ENCODE measurements around the gene PCDHA4. TPM values are rescaled to one million over a fixed set of nuclear protein-coding genes. Genes with fewer than 3 reads are reported as not detected.
"Not testable (repeated sequence)": the region's sequence is repeated elsewhere in the genome, so short reads cannot be mapped to it uniquely, and the experiment has no call there.

PCDHA4 gene
- total RNA-seq, 2 donors from 2014 or later, result 0.78 to 0.81 TPM

DNA sequence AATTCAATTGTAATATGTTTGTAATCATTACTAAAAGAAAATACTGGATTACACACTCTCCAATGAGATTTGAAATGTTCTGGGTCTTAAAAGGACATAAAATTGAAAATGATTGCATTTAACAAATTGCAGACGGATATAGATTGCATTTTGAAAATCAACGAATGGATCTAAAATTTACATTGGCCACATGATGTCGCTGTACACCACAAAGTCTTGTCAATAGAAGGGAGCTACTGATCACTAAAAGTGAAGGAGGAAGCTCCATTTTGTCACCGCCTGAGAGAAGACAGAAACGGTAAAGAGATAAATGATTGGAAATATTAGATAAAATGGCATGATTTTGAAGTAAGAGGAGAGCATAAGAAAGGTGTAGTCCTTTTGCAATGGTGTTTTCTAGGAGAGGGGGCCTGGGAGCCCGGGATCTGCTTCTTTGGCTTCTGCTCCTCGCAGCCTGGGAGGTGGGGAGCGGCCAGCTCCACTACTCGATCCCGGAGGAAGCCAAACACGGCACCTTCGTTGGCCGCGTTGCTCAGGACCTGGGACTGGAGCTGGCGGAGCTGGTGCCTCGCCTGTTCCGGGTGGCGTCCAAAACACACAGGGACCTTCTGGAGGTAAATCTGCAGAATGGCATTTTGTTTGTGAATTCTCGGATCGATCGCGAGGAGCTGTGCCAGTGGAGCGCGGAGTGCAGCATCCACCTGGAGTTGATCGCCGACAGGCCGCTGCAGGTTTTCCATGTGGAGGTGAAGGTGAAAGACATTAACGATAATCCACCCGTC is 20.8 kb upstream of the PCDHA4 start, which contains the start of gene PCDHA1:
TSS of gene PCDHA1 (plus strand) at position 236 of the 782 bp plus-strand sequence.
- Histone ChIP-seq H3K4me3 (no peak within 1 kb of the TSS), H3K36me3 (no peaks in the 10 kb centered on the region), H3K9me3 (peaks cover 39% of the 10 kb centered on the region), H3K4me1 (ENCODE audit: control insufficient read depth in 1 of 2, low read depth in 2 of 2) (no peaks in the 10 kb centered on the region), H3K27ac (no peak within 1 kb of the TSS), H3K27me3 (replicated peaks; ENCODE audit: insufficient read depth) (no peaks in the 10 kb centered on the region)
- ATAC-seq (ENCODE audit: insufficient number of reproducible peaks, low FRiP score, low read depth), result no peak
- no peak for DNase-seq (ENCODE audit: low spot score)
- TF ChIP-seq, protein P1, sequence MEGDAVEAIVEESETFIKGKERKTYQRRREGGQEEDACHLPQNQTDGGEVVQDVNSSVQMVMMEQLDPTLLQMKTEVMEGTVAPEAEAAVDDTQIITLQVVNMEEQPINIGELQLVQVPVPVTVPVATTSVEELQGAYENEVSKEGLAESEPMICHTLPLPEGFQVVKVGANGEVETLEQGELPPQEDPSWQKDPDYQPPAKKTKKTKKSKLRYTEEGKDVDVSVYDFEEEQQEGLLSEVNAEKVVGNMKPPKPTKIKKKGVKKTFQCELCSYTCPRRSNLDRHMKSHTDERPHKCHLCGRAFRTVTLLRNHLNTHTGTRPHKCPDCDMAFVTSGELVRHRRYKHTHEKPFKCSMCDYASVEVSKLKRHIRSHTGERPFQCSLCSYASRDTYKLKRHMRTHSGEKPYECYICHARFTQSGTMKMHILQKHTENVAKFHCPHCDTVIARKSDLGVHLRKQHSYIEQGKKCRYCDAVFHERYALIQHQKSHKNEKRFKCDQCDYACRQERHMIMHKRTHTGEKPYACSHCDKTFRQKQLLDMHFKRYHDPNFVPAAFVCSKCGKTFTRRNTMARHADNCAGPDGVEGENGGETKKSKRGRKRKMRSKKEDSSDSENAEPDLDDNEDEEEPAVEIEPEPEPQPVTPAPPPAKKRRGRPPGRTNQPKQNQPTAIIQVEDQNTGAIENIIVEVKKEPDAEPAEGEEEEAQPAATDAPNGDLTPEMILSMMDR (IDR thresholded peaks at IDR 0.05), result no peak

DNA sequence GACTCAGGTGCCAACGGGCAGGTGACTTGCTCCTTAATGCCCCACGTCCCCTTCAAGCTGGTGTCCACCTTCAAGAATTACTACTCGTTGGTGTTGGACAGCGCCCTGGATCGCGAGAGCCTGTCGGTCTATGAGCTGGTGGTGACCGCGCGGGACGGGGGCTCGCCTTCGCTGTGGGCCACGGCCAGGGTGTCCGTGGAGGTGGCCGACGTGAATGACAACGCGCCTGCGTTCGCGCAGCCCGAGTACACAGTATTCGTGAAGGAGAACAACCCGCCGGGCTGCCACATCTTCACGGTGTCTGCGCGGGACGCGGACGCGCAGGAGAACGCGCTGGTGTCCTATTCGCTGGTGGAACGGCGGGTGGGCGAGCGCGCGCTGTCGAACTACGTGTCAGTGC is 19.4 kb upstream of the PCDHA4 start:
- not testable (repeated sequence) for DNase-seq (ENCODE audit: low spot score); H3K27ac ChIP-seq; H3K36me3 ChIP-seq; H3K27me3 ChIP-seq (replicated peaks; ENCODE audit: insufficient read depth); ATAC-seq (ENCODE audit: insufficient number of reproducible peaks, low FRiP score, low read depth); H3K4me1 ChIP-seq (ENCODE audit: control insufficient read depth in 1 of 2, low read depth in 2 of 2); H3K4me3 ChIP-seq
- H3K9me3 ChIP-seq, result peaks cover 39% of the 10 kb centered on the region

DNA sequence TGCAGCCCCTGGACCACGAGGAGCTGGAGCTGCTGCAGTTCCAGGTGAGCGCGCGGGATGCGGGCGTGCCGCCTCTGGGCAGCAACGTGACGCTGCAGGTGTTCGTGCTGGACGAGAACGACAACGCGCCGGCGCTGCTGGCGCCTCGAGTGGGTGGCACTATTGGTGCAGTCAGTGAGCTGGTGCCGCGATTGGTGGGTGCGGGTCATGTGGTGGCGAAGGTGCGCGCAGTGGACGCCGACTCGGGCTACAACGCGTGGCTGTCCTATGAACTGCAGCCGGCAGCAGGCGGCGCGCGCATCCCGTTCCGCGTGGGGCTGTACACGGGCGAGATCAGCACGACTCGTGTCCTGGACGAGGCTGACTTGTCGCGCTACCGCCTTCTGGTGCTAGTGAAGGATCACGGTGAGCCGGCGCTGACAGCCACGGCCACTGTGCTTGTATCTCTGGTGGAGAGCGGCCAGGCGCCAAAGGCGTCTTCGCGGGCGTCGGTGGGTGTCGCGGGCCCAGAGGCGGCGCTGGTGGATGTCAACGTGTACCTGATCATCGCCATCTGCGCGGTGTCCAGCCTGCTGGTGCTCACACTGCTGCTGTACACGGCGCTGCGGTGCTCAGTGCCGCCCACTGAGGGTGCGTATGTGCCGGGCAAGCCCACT is 18.9 kb upstream of the PCDHA4 start:
- H3K36me3 ChIP-seq; H3K27ac ChIP-seq; DNase-seq (ENCODE audit: low spot score); ATAC-seq (ENCODE audit: insufficient number of reproducible peaks, low FRiP score, low read depth); H3K27me3 ChIP-seq (replicated peaks; ENCODE audit: insufficient read depth); H3K4me3 ChIP-seq; H3K4me1 ChIP-seq (ENCODE audit: control insufficient read depth in 1 of 2, low read depth in 2 of 2): not testable (repeated sequence)
- H3K9me3 ChIP-seq, result peaks cover 39% of the 10 kb centered on the region

DNA sequence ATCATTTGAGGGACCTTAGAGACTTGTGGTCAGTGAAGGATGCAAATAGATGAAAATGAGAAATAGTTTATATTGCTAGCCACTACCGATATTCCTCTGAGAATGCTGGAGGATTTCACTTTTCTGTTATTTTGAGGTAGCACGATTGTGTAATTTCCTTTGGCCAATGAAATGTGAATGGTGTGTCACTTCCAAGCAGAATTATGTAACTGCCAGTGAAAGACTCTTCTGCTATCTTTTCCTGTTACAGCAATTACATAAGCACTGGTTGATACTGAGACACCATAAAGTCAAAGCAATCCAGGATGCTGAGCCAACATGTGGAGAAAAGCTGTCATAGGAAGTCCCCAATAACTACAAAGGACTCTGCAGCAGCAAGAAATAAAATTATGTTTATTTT is 15.8 kb upstream of the PCDHA4 start:
- H3K4me1 ChIP-seq (ENCODE audit: control insufficient read depth in 1 of 2, low read depth in 2 of 2), result no peaks in the 10 kb centered on the region

DNA sequence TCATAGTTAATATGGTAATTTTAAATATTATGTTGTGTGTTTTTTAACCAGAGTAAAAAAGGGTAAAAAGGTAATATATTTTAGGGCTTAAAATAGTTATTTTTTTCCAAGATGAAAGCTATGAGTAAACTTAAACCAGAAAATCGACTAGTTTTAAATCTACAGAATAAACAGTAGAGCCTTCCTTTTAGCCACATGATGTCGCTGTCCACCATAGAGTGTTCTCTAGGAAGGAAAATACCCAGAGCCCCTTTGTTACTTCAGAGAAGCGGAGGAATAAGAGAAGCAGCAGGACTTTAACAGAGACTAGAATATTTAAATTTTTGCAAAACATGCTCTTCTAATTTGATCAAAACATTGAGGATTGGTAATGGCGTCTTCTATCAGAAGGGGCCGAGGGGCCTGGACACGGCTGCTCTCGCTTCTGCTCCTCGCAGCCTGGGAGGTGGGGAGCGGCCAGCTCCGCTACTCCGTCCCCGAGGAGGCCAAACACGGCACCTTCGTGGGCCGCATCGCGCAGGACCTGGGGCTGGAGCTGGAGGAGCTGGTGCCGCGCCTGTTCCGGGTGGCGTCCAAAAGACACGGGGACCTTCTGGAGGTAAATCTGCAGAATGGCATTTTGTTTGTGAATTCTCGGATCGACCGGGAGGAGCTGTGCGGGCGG is 12.1 kb upstream of the PCDHA4 start, which contains the start of gene PCDHA2:
TSS of gene PCDHA2 (plus strand) at position 258 of the 664 bp plus-strand sequence.
- DNase-seq (ENCODE audit: low spot score), result no peak
- Histone ChIP-seq H3K4me3 (peak within 1 kb of the TSS; percentile 44), H3K9me3 (peaks cover 25% of the 10 kb centered on the region), H3K27me3 (replicated peaks; ENCODE audit: insufficient read depth) (no peaks in the 10 kb centered on the region), H3K27ac (no peak within 1 kb of the TSS), H3K36me3 (no peaks in the 10 kb centered on the region), H3K4me1 (ENCODE audit: control insufficient read depth in 1 of 2, low read depth in 2 of 2) (no peaks in the 10 kb centered on the region)
- TF ChIP-seq, protein P1 (IDR thresholded peaks at IDR 0.05), result no peak
- ATAC-seq (ENCODE audit: insufficient number of reproducible peaks, low FRiP score, low read depth), result no peak

More for the DNA sequence above, 15.8 kb upstream of the PCDHA4 start:
- TF ChIP-seq, protein P1 (IDR thresholded peaks at IDR 0.05), result no peak
- Histone ChIP-seq H3K27me3 (replicated peaks; ENCODE audit: insufficient read depth) (no peaks in the 10 kb centered on the region), H3K36me3 (no peaks in the 10 kb centered on the region), H3K9me3 (peaks cover 54% of the 10 kb centered on the region), H3K27ac (no peak overlapping the region), H3K4me3 (no peak overlapping the region)
- DNase-seq (ENCODE audit: low spot score), result no peak
- no peak for ATAC-seq (ENCODE audit: insufficient number of reproducible peaks, low FRiP score, low read depth)

DNA sequence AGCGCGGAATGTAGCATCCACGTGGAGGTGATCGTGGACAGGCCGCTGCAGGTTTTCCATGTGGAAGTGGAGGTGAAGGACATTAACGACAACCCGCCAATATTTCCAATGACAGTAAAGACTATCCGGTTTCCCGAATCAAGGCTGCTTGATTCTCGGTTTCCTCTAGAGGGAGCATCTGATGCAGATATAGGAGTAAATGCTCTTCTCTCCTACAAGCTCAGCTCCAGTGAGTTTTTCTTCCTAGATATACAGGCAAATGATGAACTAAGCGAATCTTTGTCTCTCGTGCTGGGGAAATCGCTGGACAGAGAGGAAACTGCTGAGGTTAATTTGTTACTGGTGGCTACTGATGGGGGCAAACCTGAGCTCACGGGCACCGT is 11.6 kb upstream of the PCDHA4 start:
- TF ChIP-seq, protein P1 (IDR thresholded peaks at IDR 0.05), result no peak
- Histone ChIP-seq H3K36me3 (no peaks in the 10 kb centered on the region), H3K9me3 (peaks cover 25% of the 10 kb centered on the region), H3K27ac (no peak overlapping the region), H3K27me3 (replicated peaks; ENCODE audit: insufficient read depth) (no peaks in the 10 kb centered on the region), H3K4me1 (ENCODE audit: control insufficient read depth in 1 of 2, low read depth in 2 of 2) (no peaks in the 10 kb centered on the region), H3K4me3 (peak overlapping the region; percentile 44)
- DNase-seq (ENCODE audit: low spot score) (no peak), ATAC-seq (ENCODE audit: insufficient number of reproducible peaks, low FRiP score, low read depth) (no peak)

DNA sequence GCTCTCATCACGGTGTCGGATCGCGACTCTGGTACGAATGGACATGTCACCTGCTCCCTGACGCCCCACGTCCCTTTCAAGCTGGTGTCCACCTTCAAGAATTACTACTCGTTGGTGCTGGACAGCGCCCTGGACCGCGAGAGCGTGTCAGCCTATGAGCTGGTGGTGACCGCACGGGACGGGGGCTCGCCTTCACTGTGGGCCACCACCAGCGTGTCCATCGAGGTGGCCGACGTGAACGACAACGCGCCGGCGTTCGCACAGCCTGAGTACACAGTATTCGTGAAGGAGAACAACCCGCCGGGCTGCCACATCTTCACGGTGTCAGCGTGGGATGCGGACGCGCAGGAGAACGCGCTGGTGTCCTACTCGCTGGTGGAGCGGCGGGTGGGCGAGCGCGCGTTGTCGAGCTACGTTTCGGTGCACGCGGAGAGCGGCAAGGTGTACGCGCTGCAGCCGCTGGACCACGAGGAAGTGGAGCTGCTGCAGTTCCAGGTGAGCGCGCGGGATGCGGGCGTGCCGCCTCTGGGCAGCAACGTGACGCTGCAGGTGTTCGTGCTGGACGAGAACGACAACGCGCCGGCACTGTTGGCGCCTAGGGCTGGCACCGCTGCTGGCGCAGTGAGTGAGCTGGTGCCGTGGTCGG is 10.7 kb upstream of the PCDHA4 start:
- not testable (repeated sequence) for H3K4me1 ChIP-seq (ENCODE audit: control insufficient read depth in 1 of 2, low read depth in 2 of 2); H3K27me3 ChIP-seq (replicated peaks; ENCODE audit: insufficient read depth); H3K27ac ChIP-seq; H3K4me3 ChIP-seq; H3K36me3 ChIP-seq; DNase-seq (ENCODE audit: low spot score); ATAC-seq (ENCODE audit: insufficient number of reproducible peaks, low FRiP score, low read depth)
- H3K9me3 ChIP-seq, result peaks cover 25% of the 10 kb centered on the region
